K562 (cell line): ENCODE data around the gene TENM3. TPM values are rescaled to one million over a fixed set of nuclear protein-coding genes. Genes with fewer than 3 reads are reported as not detected.

Experiments
- DPF2 ChIP-seq: fragments of 450-650 bp; IDR thresholded peaks from 2 replicates; pipeline ENCODE4 v1.6.1; 2016
- E2F3 ChIP-seq: fragments of 250-450 bp; sonication (Bioruptor Pico); IDR thresholded peaks from 2 replicates; pipeline ENCODE4 v1.4.0; 2020; ENCODE audit warnings: mild to moderate bottlenecking
- NRF1 ChIP-seq, 2 experiments: fragments of 450-650 bp; IDR thresholded peaks in 1 of 2; conservative IDR thresholded peaks in 1 of 2; 2 replicates each; pipeline ENCODE4 v1.6.1; 2014; ENCODE audit warnings: mild to moderate bottlenecking in 2 of 2
- RBFOX2 ChIP-seq: fragments of 200-400 bp; formaldehyde crosslinking; IDR thresholded peaks from 2 replicates; pipeline ENCODE4 v1.6.1; 2017; ENCODE audit warnings: low read depth, mild to moderate bottlenecking, low read length, moderate library complexity
- TCF3 ChIP-seq: sonication (generic); formaldehyde crosslinking; IDR thresholded peaks from 2 replicates; pipeline ENCODE4 v1.4.0; 2020; ENCODE audit warnings: mild to moderate bottlenecking, missing genetic modification reagents
- ZBTB11 ChIP-seq, 3 experiments: fragments of 200-800 bp in 1 of 3; fragments of 250-450 bp in 1 of 3; fragments of 450-650 bp in 1 of 3; sonication (Bioruptor Pico) in 1 of 3; sonication (Bioruptor generic) in 1 of 3; formaldehyde crosslinking in 1 of 3; IDR thresholded peaks; 2 replicates each; pipeline versions ENCODE4 v1.6.1 to v1.8.0; 2016 to 2022; ENCODE audit warnings: mild to moderate bottlenecking in 2 of 3, missing genetic modification characterization in 2 of 3, missing compliant biosample characterization in 1 of 3, moderate library complexity in 1 of 3
- ZBTB9 ChIP-seq: fragments of 450-650 bp; formaldehyde crosslinking; IDR thresholded peaks from 2 replicates; pipeline ENCODE4 v1.4.0; 2020; ENCODE audit warnings: mild to moderate bottlenecking, moderate library complexity
- ZNF407 ChIP-seq: fragments of 450-650 bp; IDR thresholded peaks from 2 replicates; pipeline ENCODE4 v1.6.1; 2016; ENCODE audit warnings: low read depth
- polyA plus RNA-seq, 8 experiments: library from polyadenylated mRNA; depleted of rRNA in 4 of 8; stranded (reverse) in 5 of 8; unstranded in 3 of 8; fragments of >200 nt; fragmentation: Nextera tagmentation in 2 of 8; fragmentation: Illumina TruSeq in 1 of 8; extraction: Ambion mirVana in 2 of 8; extraction: Trizol in 1 of 8; gene quantifications; 2 replicates each; pipeline versions ENCODE4 v1.2.1 to v1.2.3, GENCODE V29; 2011 to 2014; ENCODE audit warnings: inconsistent platforms in 1 of 8, missing spikeins in 1 of 8
- total RNA-seq, 7 experiments: library from RNA; depleted of rRNA in 6 of 7; stranded (reverse); fragments of >200 nt in 6 of 7; fragmentation: Illumina TruSeq in 2 of 7; extraction: Trizol in 2 of 7; gene quantifications; 2 replicates each; pipeline versions ENCODE4 v1.2.1 to v1.2.3, GENCODE V29; 2011 to 2021; ENCODE audit warnings: low replicate concordance in 1 of 7
- TF ChIP-seq, protein P1 (sequence below): sonication (generic); formaldehyde crosslinking; IDR thresholded peaks from 2 replicates; pipeline ENCODE4 v1.8.1; 2023; ENCODE audit warnings: mild to moderate bottlenecking, missing genetic modification reagents, moderate library complexity
- TF ChIP-seq, protein P2 (sequence below): fragments of 450-650 bp; IDR thresholded peaks from 2 replicates; pipeline ENCODE4 v1.7.1; 2018; ENCODE audit warnings: mild to moderate bottlenecking, low read depth; ENCODE audit not compliant: partially characterized antibody

TENM3 gene
- total and polyA plus RNA-seq, 9 of the 15 experiments (the other 6 are each of a cell fraction or from before 2014, with no cell fraction given): 0.01 to 0.02 TPM; not detected in 7

- no peak for TF ChIP-seq ZBTB11 (CRISPR knock-in tag; IDR thresholded peaks at IDR 0.05)
- no peak for TF ChIP-seq RBFOX2
- TF ChIP-seq NRF1 (conservative IDR thresholded peaks at IDR 0.05 in 1 of 2, IDR thresholded peaks at IDR 0.05 in 1 of 2): no peak
- no peak for TF ChIP-seq ZNF407
- TF ChIP-seq DPF2: 0 out of 2 replicates have a peak, but pooled peaks have one; percentile 24
- TF ChIP-seq, protein P1, sequence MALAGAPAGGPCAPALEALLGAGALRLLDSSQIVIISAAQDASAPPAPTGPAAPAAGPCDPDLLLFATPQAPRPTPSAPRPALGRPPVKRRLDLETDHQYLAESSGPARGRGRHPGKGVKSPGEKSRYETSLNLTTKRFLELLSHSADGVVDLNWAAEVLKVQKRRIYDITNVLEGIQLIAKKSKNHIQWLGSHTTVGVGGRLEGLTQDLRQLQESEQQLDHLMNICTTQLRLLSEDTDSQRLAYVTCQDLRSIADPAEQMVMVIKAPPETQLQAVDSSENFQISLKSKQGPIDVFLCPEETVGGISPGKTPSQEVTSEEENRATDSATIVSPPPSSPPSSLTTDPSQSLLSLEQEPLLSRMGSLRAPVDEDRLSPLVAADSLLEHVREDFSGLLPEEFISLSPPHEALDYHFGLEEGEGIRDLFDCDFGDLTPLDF (CRISPR knock-in tag): no peak
- TF ChIP-seq, protein P2, sequence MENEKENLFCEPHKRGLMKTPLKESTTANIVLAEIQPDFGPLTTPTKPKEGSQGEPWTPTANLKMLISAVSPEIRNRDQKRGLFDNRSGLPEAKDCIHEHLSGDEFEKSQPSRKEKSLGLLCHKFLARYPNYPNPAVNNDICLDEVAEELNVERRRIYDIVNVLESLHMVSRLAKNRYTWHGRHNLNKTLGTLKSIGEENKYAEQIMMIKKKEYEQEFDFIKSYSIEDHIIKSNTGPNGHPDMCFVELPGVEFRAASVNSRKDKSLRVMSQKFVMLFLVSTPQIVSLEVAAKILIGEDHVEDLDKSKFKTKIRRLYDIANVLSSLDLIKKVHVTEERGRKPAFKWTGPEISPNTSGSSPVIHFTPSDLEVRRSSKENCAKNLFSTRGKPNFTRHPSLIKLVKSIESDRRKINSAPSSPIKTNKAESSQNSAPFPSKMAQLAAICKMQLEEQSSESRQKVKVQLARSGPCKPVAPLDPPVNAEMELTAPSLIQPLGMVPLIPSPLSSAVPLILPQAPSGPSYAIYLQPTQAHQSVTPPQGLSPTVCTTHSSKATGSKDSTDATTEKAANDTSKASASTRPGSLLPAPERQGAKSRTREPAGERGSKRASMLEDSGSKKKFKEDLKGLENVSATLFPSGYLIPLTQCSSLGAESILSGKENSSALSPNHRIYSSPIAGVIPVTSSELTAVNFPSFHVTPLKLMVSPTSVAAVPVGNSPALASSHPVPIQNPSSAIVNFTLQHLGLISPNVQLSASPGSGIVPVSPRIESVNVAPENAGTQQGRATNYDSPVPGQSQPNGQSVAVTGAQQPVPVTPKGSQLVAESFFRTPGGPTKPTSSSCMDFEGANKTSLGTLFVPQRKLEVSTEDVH: no peak
- TF ChIP-seq E2F3 (CRISPR knock-in tag): no peak
- TF ChIP-seq TCF3 (CRISPR knock-in tag): no peak
- TF ChIP-seq ZBTB9 (CRISPR knock-in tag): no peak
These were observed 455.0 kb downstream of the TENM3 start (continued) for GRCh38 chr4:182698212-182698611.
